ENCODE data around the gene STOML1.
"Not testable (repeated sequence)": the region's sequence is repeated elsewhere in the genome, so short reads cannot be mapped to it uniquely, and the experiment has no call there.

Gene STOML1

DNA sequence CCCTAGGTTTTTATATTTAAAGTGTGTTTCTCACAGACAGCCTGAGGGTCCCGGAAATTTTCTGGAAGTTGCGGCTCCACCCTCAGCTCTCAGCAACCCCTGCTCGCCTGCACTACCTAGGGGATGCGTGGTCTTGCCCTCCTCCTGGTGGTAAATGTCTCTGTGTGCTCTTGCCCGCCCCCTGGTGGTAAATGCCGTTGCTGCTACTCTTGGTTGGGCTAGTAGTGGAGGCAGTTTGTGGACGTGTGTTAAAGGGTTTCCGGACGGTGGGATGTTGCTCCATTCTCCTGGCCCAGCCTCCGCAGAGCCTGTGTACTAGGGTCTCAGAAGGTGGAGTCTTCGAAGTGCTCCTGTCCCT lies 27.4 kb downstream of the STOML1 start:
- Mint-ChIP-seq H3K36me3 (no peaks in the 10 kb centered on the region), H3K4me3 (peak overlapping the region; percentile 77), H3K4me1 (peaks cover 25% of the 10 kb centered on the region), H3K27ac (peak overlapping the region; percentile 70), H3K9me3 (no peaks in the 10 kb centered on the region)
- ATAC-seq (peak; percentile 89), DNase-seq (ENCODE audit: low spot score in 2 of 2) (peak; percentile 85 to 95)

DNA sequence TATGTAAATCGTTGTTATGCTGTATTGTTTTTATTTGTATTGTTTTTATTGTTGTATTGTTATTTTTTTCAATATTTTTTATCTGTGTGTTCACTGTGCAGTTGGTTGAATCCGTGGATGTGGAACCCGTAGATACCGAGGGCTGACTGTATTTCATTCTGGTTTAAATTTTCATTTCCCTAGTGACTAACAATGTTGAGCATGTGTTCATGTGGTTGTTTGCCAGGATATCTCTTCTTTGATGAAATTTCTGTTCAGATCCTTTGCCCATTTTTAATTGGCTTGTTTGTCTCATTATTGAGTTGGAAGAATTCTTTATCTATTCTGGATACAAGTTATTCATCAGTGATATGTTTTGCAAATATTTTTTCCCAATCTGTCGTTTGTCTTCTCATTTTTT lies 29.7 kb downstream of the STOML1 start:
- Mint-ChIP-seq H3K27ac (no peak overlapping the region), H3K9me3 (no peaks in the 10 kb centered on the region), H3K4me1 (peaks cover 41% of the 10 kb centered on the region), H3K36me3 (no peaks in the 10 kb centered on the region), H3K4me3 (no peak overlapping the region)
- ATAC-seq: no peak
- no peak for DNase-seq (ENCODE audit: low spot score in 2 of 2)

DNA sequence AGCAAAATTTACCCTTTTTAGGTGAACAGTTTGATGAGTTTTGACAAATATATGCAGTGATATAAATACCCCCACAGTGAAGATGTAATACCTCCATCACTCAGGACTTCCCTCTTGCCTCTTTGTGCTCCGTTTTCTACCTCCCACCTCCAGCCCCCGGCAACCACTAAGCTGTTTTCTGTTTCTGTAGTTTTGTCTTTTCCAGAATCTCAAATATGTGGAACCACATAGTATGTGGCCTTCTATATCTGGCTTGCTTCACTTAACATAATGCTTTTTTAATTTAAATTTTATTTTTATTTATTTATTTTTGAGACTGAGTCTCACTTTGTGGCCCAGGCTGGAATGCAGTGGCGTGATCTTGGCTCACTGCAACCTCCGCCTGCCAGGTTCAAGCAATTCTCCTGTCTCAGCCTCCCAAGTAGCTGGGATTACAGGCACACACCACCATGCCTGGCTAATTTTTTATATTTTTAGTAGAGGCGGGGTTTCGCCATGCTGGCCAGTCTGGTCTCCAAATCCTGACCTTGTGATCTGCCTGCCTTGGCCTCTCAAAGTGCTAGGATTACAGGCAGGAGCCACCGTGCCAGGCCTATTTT lies 31.5 kb downstream of the STOML1 start:
- H3K4me1 Mint-ChIP-seq: peaks cover 36% of the 10 kb centered on the region
- not testable (repeated sequence) for H3K4me3 Mint-ChIP-seq; H3K36me3 Mint-ChIP-seq; ATAC-seq; H3K9me3 Mint-ChIP-seq; H3K27ac Mint-ChIP-seq; DNase-seq (ENCODE audit: low spot score in 2 of 2)

DNA sequence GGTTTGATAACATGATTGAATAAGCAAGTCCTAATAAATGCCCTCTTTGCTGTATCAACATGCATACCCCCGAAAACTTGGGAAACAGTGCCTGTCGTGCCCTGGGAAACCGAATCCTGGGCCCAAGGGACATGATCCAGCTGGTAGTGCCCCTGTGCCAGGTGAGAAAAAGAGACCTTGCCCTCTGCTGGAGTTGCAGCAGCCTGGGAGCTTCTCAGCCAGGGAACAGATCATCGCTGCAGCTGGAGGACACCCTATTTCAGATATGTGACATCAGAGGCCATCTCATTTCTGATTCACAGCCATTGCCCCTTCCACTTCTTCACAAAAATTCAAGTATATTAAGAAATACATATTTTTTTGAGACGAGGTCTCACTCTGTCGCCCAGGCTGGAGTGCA lies 32.3 kb downstream of the STOML1 start:
- Mint-ChIP-seq H3K9me3 (no peaks in the 10 kb centered on the region), H3K4me3 (peak overlapping the region; percentile 18), H3K4me1 (peaks cover 28% of the 10 kb centered on the region), H3K27ac (peak overlapping the region; percentile 76), H3K36me3 (no peaks in the 10 kb centered on the region)
- DNase-seq (ENCODE audit: low spot score in 2 of 2): no peak
- no peak for ATAC-seq

DNA sequence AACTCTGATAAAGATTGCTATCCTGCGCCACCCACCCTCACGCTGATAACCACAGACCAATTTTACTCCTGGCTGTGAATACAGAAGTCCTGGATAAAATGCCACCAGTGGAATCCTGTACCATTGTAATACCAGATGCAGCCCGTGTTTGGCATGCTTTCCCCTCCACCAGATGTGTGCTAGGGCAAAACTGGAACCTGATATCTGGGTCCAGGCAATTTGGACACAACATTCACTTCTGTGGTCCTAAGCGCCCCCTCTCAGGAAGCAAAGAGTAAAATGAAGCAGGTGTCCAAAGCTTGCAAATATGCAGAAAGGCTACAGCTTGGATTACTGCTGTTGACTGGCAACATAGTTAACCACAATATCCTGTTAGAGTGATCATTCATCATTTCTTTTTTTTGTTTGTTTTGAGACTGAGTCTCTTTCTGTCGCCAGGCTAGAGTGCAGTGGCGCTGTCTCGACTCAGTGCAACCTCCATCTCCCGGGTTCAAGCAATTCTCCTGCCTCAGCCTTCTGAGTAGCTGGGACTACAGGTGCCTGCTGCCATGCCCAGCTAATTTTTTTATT lies 33.0 kb downstream of the STOML1 start:
- Mint-ChIP-seq H3K27ac (peak overlapping the region; percentile 76), H3K36me3 (no peaks in the 10 kb centered on the region), H3K9me3 (no peaks in the 10 kb centered on the region), H3K4me1 (peaks cover 24% of the 10 kb centered on the region), H3K4me3 (peak overlapping the region; percentile 18)
- ATAC-seq (peak; percentile 93), DNase-seq (ENCODE audit: low spot score in 2 of 2) (no peak)

DNA sequence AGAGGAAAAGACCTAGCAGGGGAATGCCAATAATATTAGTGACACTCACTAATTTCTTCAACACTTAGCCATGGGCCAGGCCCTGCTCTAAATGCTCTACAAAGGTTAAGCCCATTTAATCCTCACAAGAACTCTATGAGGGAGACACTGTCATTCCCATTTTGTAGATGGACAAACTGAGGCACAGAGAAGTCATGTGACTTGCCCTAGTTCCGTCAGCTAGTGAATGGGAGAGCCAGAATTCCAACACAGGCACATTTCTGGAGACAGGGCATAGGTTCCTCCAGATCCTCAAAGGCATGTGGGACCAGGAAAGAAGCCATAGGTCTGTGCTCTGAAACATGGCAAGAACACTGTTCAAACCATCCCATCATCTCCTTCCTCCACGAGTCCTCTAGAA lies 34.3 kb downstream of the STOML1 start:
- H3K36me3 Mint-ChIP-seq: no peaks in the 10 kb centered on the region
- DNase-seq (ENCODE audit: low spot score in 2 of 2) (no peak), ATAC-seq (no peak)
- no peak overlapping the region for H3K4me3 Mint-ChIP-seq
- H3K27ac Mint-ChIP-seq: no peak overlapping the region
- peaks cover 24% of the 10 kb centered on the region for H3K4me1 Mint-ChIP-seq
- H3K9me3 Mint-ChIP-seq: no peaks in the 10 kb centered on the region

DNA sequence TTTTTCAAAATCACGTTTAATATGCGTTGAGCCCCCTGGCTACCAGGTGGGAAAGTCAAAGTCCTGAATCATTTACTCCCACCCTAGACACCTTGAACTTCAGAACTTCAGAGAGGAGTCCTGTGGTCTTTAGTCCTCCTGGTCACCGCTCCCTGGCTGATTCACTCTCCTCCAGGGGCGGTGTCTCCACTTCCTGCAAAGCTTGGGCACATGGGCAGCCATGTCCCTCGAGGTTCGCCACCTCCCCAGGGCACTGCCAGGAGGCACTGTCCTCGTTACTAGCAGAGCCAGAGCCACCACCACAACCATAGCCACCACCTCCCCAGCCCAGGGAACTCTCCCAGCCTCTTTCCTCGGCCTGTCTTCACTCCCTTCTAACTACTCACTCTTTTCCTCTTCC lies 34.8 kb downstream of the STOML1 start:
- no peak for DNase-seq (ENCODE audit: low spot score in 2 of 2)
- no peak overlapping the region for H3K27ac Mint-ChIP-seq

DNA sequence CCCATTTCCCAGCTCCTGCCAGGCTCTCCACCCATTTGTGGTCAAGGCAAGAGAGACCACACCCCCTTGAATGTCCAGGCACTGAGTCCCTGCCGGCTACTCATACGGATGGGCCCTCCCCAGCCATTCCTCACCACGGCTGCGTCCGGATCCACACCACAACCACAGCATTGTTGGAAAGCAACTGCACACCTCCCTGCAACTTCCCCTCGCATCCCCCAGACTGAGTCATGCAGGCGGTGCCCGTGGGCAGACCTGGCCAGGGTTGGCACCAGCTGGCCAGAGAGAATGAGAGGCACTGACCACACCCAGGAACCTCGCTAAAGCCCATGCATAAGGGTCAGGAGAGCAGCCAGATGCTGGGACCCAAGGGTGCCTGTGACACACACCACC lies 35.4 kb downstream of the STOML1 start:
- H3K36me3 Mint-ChIP-seq: no peaks in the 10 kb centered on the region
- no peak overlapping the region for H3K4me3 Mint-ChIP-seq
- ATAC-seq: no peak
- peaks cover 24% of the 10 kb centered on the region for H3K4me1 Mint-ChIP-seq
- DNase-seq (ENCODE audit: low spot score in 2 of 2): no peak
- no peaks in the 10 kb centered on the region for H3K9me3 Mint-ChIP-seq
- H3K27ac Mint-ChIP-seq: no peak overlapping the region

More for the DNA sequence above, 34.8 kb downstream of the STOML1 start:
- no peaks in the 10 kb centered on the region for H3K36me3 Mint-ChIP-seq
- no peak overlapping the region for H3K4me3 Mint-ChIP-seq
- peaks cover 24% of the 10 kb centered on the region for H3K4me1 Mint-ChIP-seq
- no peaks in the 10 kb centered on the region for H3K9me3 Mint-ChIP-seq
- no peak for ATAC-seq

DNA sequence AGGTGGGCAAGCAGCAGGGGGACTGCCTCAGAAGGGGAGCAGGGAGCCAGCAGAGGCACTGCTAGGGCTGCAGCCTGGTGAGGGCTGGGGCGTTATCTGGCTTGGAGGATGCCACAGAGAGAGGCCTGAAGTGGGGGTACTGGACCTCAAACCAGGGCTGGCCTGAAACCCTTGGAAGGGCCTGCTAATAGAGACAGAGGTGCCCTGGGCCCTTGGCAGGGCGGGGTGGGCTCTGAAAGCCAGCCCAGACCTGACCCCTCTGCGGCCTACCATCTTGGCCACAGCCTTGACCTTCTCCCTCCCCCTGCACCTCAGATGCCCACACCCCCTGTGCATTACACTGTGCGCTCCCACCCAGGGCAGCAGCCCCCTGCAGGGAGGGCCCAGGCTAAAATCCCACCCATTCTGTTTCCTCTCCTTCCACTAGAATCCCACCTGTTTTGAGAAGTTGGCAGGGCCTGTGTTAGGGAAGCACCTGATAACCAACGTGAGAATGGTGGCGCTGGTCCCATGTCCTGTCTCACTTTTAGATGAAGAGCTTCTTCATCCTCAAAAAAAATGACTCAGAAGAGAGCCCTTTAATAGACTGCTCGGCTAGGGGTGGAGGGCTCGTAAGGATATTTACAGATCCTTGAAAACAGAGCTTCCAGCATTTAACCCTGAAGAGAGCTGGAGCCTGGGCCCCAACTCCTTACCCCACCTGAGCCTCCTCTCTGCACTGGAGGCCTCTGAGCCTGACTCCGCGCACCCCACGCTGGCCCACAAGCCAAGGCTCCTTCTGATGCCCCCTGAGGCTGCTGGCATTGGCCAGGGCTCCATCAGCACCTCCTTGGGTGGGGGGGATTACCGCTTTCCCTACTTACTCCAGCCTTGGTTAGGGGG lies 36.0 kb downstream of the STOML1 start:
- Mint-ChIP-seq H3K4me1 (peaks cover 28% of the 10 kb centered on the region), H3K9me3 (no peaks in the 10 kb centered on the region), H3K36me3 (no peaks in the 10 kb centered on the region), H3K4me3 (no peak overlapping the region), H3K27ac (no peak overlapping the region)
- DNase-seq (ENCODE audit: low spot score in 2 of 2): no peak
- ATAC-seq: no peak

DNA sequence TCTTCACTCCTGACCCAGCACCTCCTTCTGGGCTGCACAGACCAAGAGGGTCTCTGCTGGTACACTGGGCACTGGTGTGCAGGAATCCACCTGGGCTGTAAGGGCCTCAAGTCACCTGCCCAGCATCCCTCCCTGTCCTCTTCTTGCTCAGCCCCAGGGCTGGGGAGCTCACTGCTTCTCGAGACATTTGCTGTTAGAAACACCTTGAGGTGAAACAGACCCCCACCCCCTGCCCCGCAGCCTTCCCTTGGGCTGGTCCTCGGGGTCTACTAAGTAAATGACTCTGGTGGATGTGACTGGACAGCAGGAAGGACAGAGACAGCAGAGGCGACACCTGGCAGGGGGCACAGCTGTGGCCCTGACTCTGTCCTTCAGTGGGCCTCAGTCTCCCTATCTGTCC lies 36.8 kb downstream of the STOML1 start:
- H3K4me3 Mint-ChIP-seq: no peak overlapping the region
- no peak for DNase-seq (ENCODE audit: low spot score in 2 of 2)
- no peaks in the 10 kb centered on the region for H3K9me3 Mint-ChIP-seq
- H3K36me3 Mint-ChIP-seq: no peaks in the 10 kb centered on the region
- H3K27ac Mint-ChIP-seq: no peak overlapping the region
- ATAC-seq: no peak
- peaks cover 34% of the 10 kb centered on the region for H3K4me1 Mint-ChIP-seq

DNA sequence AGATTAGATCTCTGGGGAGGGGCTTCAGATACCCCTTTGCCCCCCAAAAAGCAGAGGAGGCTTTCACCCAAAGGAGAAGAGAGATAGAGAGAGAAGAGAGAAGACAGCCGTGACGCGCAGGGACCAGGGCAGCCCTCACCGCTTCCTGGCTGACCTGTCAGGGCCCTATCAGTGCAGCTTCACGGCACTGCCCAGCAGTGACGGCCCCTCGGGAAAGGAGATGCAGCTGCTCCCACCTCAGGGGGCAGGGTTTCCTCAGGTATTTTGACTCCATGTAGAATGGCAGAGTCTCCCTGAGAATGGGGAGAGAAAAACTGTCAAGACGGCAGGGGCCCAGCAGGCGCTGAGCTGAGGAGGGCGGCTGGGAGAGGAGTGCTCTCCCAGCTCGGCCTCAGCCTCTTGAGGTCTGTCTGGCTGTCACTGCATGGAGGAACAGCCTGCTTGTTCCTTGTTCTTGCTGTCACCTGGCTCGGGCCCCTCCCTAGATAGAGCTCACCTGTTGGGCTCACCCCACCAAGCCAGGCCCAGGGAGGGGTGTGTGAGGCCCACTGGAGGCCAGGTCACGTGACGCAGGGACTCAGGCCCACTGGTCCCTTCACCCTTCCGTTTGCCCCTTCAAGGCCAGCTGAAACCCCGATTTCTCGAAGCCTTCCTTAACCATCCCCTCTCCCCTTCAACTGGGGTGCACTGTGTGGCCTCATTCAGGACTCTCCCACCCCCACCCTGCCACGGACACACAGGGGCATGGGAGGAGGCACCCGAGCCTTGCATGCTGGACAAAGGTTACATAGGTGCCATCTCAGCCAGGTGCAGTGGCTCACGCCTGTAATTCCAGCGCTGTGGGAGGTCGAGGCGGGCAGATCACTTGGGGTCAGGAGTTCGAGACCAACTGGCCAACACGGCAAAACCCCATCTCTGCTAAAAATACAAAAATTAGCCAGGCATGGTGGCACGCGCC lies 37.6 kb downstream of the STOML1 start:
- H3K4me3 Mint-ChIP-seq: no peak overlapping the region
- no peaks in the 10 kb centered on the region for H3K36me3 Mint-ChIP-seq
- peak overlapping the region; percentile 22 for H3K27ac Mint-ChIP-seq
- DNase-seq (ENCODE audit: low spot score in 2 of 2): no peak
- H3K9me3 Mint-ChIP-seq: no peaks in the 10 kb centered on the region
- no peak for ATAC-seq
- peaks cover 30% of the 10 kb centered on the region for H3K4me1 Mint-ChIP-seq

DNA sequence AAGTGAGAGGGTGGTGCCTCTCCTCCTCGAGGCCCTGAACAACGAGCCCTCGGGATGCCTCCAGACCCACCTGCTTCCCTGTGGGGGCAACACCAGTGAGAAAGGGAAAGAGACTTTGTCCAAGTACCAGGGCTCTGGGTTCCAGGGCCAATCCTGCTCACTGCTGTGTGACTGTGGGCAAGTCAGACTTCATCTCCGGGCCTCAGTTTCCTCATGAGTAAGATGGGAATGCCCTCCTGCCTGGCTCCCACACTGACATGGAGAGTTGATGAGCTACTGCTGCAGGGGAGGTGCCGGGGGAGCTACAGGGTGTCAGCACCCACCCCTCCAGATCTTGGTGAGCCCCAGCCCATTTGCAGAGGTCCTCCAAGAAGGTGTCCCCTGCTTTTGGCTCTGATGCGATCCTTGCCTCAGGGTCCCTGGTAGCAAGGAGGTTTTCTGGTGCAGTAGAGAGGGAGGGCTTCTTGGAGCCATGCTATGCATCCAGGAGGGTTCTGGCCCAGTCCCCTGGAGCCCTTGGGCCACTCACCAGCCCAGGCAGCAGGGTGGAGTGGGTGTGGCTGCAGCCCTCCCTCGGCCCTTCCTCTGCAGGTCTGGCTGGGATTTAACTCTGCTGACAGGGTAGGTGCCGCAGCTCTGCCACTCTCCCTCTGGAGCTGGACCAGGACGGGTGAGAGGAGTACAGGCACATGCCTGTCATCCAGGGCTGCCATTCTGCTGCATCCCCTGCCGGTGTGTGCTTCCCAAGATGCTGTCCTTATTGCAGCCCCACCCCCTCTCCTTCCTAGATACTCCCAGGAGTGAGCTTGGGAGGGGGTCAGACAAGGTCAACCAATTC lies 39.0 kb downstream of the STOML1 start:
- peak overlapping the region; percentile 22 for H3K27ac Mint-ChIP-seq
- DNase-seq (ENCODE audit: low spot score in 2 of 2) (no peak), ATAC-seq (no peak)
- H3K9me3 Mint-ChIP-seq: no peaks in the 10 kb centered on the region
- no peaks in the 10 kb centered on the region for H3K36me3 Mint-ChIP-seq
- peaks cover 21% of the 10 kb centered on the region for H3K4me1 Mint-ChIP-seq
- no peak overlapping the region for H3K4me3 Mint-ChIP-seq

DNA sequence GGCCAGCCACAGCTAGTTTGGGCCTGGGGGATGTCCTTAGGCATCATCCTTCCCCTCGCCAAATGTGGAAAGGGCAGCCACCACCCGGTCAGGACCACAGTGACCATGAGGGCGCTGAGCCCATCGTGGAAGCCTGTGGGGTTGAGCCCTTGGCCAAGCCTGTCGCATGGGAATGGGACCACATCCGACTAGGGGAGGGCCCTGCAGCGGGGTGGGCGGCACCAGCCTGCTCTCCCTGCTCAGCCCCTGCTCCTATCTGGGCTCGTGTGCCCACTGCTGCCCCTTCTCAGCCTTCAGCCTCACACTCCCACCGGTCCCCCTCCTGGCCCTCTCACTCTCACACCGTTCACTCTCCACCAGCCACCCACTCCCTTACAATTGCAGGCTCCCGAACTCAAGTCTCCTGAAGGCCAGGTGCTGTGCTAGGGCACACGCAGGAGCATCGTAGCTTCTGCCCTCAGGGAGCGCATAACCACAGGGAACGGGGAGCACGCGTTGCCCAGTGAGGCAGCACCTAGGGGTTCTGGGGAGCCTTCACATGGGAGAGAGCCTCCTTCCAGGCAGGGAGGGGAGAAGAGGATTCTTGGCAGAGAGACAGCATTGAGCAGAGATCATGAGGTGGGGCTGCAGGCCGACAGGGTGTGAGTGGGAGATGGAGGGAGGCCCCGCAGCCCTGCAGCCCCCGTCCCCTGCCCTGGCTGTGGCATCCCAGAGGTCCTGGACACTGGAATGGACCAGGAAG lies 39.8 kb downstream of the STOML1 start:
- Mint-ChIP-seq H3K36me3 (no peaks in the 10 kb centered on the region), H3K4me3 (no peak overlapping the region), H3K27ac (no peak overlapping the region), H3K9me3 (no peaks in the 10 kb centered on the region), H3K4me1 (peaks cover 17% of the 10 kb centered on the region)
- no peak for ATAC-seq
- DNase-seq (ENCODE audit: low spot score in 2 of 2): no peak

DNA sequence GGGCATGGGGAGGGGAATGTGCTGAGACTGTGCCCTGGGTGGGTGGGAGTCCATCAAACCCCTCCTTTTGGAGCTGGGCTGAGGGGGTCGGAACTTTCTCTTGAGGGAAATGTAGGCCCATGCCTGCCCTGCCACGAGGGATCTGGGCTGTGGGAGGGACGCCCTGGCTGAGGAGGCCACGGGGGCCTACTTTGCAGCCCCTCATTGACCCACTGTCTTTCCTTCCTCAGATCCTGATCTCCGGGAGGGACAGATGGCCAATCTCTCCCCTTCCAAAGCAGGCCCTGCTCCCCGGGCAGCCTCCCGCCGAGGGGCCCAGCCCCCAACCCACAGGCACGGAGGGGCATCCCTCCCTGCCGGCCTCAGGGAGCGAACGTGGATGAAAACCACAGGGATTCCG lies 40.5 kb downstream of the STOML1 start:
- peaks cover 13% of the 10 kb centered on the region for H3K4me1 Mint-ChIP-seq
- ATAC-seq (no peak), DNase-seq (ENCODE audit: low spot score in 2 of 2) (no peak)
- peak overlapping the region; percentile 88 for H3K27ac Mint-ChIP-seq
- no peaks in the 10 kb centered on the region for H3K9me3 Mint-ChIP-seq
- no peaks in the 10 kb centered on the region for H3K36me3 Mint-ChIP-seq
- no peak overlapping the region for H3K4me3 Mint-ChIP-seq
